Ascending aorta (tissue), 2 donors: ENCODE results near the gene NKX6-2. TPM values are rescaled to one million over a fixed set of nuclear protein-coding genes. Genes with fewer than 3 reads are reported as not detected.
"Not testable (repeated sequence)": the region's sequence is repeated elsewhere in the genome, so short reads cannot be mapped to it uniquely, and the experiment has no call there.

Experiments
- DNase-seq, 2 donors: peaks; one replicate each; pipeline ENCODE4 v3.0.0-alpha.2; 2019; ENCODE audit warnings: low spot score in 2 of 2
- H3K27ac ChIP-seq, 2 donors: fragments of 200-600 bp; sonication (generic); one replicate each; pipeline ENCODE4 v1.5.1; 2016 to 2017; ENCODE audit warnings: mild to moderate bottlenecking in 1 of 2
- H3K27me3 ChIP-seq: fragments of 200-600 bp; sonication (generic); one replicate; pipeline ENCODE4 v1.5.1; 2017
- H3K36me3 ChIP-seq, 2 donors: fragments of 200-600 bp; sonication (generic); one replicate each; pipeline ENCODE4 v1.5.1; 2016
- H3K4me1 ChIP-seq, 2 donors: fragments of 200-600 bp; sonication (generic); one replicate each; pipeline ENCODE4 v1.5.1; 2016 to 2017; ENCODE audit warnings: mild to moderate bottlenecking in 1 of 2
- H3K4me3 ChIP-seq, 2 donors: fragments of 200-600 bp; sonication (generic); one replicate each; pipeline ENCODE4 v1.5.1; 2016 to 2017; ENCODE audit warnings: mild to moderate bottlenecking in 1 of 2
- H3K9me3 ChIP-seq, 2 donors: fragments of 200-600 bp; sonication (generic); one replicate each; pipeline ENCODE4 v1.5.1; 2016
- intact Hi-C: fragments of 100-400 bp; cut with DNase I; formaldehyde crosslinking; loops from one replicate; pipeline ENCODE4 v1.15.1; 2023
- total RNA-seq: library from RNA; depleted of rRNA; stranded (reverse); fragments of >200 nt; gene quantifications from one replicate; pipeline ENCODE4 v1.1.0, GENCODE V29; 2016
- TF ChIP-seq, protein P1 (sequence below), 3 experiments: fragments of 200-600 bp in 2 of 3; fragments of 450-650 bp in 1 of 3; sonication (generic) in 2 of 3; IDR thresholded peaks; one replicate each; pipeline ENCODE4 v1.5.1; 2016 to 2019; ENCODE audit warnings: antibody characterized with exemption in 3 of 3, mild to moderate bottlenecking in 1 of 3, moderate library complexity in 1 of 3

NKX6-2 gene
- total RNA-seq, 1 donor from 2014 or later, result not detected

DNA sequence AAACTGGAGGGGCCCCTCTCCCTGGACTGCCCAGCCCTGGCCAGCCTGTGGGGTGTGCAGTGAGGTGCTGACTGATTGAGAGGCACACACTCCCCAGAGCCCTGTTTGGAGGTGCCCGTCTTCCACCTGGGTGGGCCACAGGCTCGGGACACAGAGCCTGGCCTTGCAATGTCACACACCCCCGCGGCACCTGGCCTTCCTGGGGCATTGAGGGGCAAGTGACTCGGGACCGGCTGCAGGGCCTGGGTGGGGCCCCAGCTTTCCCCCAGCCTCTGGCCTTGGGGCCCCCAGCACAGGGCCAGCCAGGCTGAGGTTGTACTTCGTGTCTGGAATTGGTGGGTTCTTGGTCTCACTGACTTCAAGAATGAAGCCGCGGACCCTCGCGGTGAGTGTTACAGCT lies 13.9 kb upstream of the NKX6-2 start:
- H3K4me3 ChIP-seq, result no peak overlapping the region
- intact Hi-C loops, result no loop called here
- H3K27me3 ChIP-seq, result no peaks in the 10 kb centered on the region
- no peaks in the 10 kb centered on the region for H3K36me3 ChIP-seq
- no peak for DNase-seq
- no peak overlapping the region for H3K27ac ChIP-seq
- no peaks in the 10 kb centered on the region for H3K4me1 ChIP-seq
- TF ChIP-seq, protein P1, sequence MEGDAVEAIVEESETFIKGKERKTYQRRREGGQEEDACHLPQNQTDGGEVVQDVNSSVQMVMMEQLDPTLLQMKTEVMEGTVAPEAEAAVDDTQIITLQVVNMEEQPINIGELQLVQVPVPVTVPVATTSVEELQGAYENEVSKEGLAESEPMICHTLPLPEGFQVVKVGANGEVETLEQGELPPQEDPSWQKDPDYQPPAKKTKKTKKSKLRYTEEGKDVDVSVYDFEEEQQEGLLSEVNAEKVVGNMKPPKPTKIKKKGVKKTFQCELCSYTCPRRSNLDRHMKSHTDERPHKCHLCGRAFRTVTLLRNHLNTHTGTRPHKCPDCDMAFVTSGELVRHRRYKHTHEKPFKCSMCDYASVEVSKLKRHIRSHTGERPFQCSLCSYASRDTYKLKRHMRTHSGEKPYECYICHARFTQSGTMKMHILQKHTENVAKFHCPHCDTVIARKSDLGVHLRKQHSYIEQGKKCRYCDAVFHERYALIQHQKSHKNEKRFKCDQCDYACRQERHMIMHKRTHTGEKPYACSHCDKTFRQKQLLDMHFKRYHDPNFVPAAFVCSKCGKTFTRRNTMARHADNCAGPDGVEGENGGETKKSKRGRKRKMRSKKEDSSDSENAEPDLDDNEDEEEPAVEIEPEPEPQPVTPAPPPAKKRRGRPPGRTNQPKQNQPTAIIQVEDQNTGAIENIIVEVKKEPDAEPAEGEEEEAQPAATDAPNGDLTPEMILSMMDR (IDR thresholded peaks at IDR 0.05), result no peak
- peaks cover 0 to 7% of the 10 kb centered on the region in 2 donors for H3K9me3 ChIP-seq

DNA sequence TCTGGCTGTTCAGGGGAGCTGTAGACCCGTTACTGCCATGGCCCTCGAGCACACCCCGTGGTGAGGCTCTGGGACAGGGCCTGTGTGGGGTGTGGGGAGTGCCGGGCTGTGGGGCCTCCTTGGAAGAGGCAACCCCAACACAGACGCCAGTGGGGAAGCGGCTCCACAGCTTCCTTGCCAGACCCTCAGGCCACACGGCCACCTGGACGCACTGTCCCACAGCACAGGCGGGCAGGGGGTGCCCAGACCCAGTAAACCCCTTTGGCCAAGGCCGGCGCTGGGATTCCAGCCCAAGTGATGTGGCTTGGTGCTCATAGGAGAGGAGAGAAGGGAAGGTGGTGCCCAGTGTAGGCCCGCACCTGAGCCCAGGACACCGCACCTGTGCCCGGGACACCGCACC lies 12.9 kb upstream of the NKX6-2 start:
- intact Hi-C loops, result no loop called here
- no peaks in the 10 kb centered on the region for H3K36me3 ChIP-seq
- H3K27ac ChIP-seq, result no peak overlapping the region
- TF ChIP-seq, protein P1 (IDR thresholded peaks at IDR 0.05), result no peak
- H3K4me1 ChIP-seq, result no peaks in the 10 kb centered on the region
- H3K27me3 ChIP-seq, result no peaks in the 10 kb centered on the region
- no peak overlapping the region for H3K4me3 ChIP-seq
- peaks cover 0 to 7% of the 10 kb centered on the region in 2 donors for H3K9me3 ChIP-seq
- DNase-seq, result no peak

DNA sequence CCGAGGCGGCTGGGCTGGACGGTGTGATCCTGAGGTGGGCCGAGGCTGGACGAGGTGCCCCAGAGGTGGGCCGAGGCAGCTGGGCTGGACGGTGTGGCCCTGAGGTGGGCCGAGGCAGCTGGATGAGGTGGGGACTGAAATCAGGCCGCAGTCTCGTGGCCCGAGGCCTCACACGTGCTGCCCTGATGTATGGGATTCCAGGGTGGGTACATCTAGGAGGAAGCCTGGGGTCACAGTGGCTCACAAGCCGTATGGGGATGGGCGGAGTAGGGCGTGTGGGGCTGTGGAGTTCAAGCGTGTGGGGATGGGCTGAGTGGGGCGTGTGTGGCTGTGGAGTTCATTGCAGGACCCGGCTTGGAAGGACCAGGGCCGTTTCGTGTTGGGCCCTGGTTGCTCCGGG lies 12.5 kb upstream of the NKX6-2 start:
- intact Hi-C loops, result no loop called here
- Histone ChIP-seq H3K4me1 (no peaks in the 10 kb centered on the region), H3K9me3 (peaks cover 0 to 7% of the 10 kb centered on the region in 2 donors), H3K27me3 (no peaks in the 10 kb centered on the region), H3K4me3 (no peak overlapping the region), H3K36me3 (no peaks in the 10 kb centered on the region), H3K27ac (no peak overlapping the region)
- TF ChIP-seq, protein P1 (IDR thresholded peaks at IDR 0.05), result no peak
- no peak for DNase-seq

DNA sequence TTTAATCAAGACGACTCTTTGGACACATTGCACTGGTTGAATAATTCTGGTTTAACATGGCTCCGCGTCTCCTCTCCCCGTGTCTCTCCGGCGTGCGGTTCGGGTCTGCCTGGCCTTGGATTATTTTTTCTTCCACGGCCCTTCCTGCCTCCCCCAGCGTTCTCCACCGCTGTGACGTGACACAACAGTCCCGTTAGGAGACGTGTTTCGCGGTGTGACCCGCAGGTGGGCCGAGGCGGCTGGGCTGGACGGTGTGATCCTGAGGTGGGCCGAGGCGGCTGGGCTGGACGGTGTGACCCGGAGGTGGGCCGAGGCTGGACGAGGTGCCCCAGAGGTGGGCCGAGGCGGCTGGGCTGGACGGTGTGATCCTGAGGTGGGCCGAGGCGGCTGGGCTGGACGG lies 12.0 kb upstream of the NKX6-2 start:
- DNase-seq, H3K9me3 ChIP-seq, H3K27ac ChIP-seq, H3K36me3 ChIP-seq, H3K27me3 ChIP-seq, H3K4me3 ChIP-seq, H3K4me1 ChIP-seq, intact Hi-C loops: not testable (repeated sequence)

DNA sequence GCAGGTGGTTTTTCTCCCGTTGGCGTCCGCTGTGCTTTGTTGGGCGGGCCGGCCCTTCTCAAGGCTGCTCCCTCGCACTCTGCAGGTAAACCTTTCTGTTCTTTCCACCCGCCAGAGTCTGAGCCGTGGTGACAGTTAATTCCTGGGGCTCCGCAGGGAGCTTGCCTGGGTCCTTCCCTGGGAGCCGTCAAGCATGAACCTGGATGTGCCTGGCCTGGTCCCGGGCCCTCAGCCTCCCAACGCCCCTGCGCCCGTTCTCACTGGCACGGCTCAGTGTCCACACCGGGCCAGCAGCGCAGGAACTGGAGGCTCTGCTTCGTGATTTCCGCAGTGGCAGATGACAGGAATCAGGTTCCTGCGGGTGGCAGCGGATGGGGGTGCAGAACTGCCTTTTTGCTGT lies 10.9 kb upstream of the NKX6-2 start:
- Histone ChIP-seq H3K27ac (no peak overlapping the region), H3K4me1 (no peaks in the 10 kb centered on the region), H3K36me3 (no peaks in the 10 kb centered on the region), H3K27me3 (no peaks in the 10 kb centered on the region), H3K9me3 (peaks cover 0 to 4% of the 10 kb centered on the region in 2 donors), H3K4me3 (no peak overlapping the region)
- TF ChIP-seq, protein P1 (IDR thresholded peaks at IDR 0.05), result no peak
- intact Hi-C loops, result no loop called here
- DNase-seq, result no peak

DNA sequence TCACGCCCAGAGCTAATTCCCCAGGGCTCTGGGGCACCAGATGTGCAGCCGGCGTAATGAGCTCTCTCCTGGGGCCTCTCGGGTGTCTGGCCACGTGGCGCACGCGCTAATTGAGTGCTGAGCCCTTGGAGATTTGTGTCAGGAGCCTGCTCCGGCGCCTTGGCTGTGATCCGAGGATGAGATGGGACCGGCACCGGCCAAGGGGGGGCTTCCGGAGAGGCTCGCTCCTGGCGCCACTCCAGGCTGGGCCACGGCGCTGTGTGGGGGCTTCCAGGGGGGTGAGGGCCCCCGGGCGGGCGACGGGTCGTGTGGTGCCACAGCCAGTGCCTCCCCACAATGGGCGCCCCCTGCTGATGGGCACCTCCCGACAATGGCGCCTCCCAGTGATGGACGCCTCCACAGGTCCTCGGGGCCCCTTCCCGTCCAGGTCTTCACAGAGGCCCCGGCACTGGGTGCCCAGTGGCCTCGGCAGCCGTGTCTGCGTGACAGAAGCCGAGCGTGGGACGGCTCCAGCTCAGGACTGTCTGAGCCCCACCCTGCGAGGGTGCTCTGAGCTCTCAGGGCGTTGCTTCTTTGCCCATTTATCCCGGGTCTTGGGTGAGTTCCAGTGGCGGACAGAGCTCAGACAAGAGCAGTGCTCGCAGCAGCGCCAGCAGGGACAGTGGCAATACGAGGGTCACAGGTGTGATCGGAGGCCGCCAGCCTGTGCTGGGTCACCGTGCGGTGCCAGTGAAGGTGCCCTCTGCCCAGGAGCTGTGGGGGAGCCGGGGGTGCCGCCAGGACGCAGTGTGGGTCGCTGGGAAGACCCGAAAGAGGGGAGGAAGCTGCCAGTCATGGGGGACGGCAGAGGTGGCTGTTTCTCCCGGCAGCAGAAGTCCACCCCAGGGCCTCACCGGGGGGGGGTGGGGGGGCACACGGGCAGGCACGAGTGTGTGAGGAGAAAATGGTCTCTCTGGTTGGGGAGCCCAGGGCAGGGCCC lies 8.2 kb upstream of the NKX6-2 start:
- no peaks in the 10 kb centered on the region for H3K9me3 ChIP-seq
- no peaks in the 10 kb centered on the region for H3K27me3 ChIP-seq
- intact Hi-C loops, result no loop called here
- TF ChIP-seq, protein P1 (IDR thresholded peaks at IDR 0.05), result no peak
- no peak for DNase-seq
- no peaks in the 10 kb centered on the region for H3K36me3 ChIP-seq
- H3K4me3 ChIP-seq, result no peak overlapping the region
- no peak overlapping the region for H3K27ac ChIP-seq
- no peaks in the 10 kb centered on the region for H3K4me1 ChIP-seq
